Measurements from ENCODE around the gene CRAT. TPM values are rescaled to one million over a fixed set of nuclear protein-coding genes. Genes with fewer than 3 reads are reported as not detected.

The CRAT gene
- total RNA-seq, 1 donor from 2014 or later: 19.0 TPM

DNA sequence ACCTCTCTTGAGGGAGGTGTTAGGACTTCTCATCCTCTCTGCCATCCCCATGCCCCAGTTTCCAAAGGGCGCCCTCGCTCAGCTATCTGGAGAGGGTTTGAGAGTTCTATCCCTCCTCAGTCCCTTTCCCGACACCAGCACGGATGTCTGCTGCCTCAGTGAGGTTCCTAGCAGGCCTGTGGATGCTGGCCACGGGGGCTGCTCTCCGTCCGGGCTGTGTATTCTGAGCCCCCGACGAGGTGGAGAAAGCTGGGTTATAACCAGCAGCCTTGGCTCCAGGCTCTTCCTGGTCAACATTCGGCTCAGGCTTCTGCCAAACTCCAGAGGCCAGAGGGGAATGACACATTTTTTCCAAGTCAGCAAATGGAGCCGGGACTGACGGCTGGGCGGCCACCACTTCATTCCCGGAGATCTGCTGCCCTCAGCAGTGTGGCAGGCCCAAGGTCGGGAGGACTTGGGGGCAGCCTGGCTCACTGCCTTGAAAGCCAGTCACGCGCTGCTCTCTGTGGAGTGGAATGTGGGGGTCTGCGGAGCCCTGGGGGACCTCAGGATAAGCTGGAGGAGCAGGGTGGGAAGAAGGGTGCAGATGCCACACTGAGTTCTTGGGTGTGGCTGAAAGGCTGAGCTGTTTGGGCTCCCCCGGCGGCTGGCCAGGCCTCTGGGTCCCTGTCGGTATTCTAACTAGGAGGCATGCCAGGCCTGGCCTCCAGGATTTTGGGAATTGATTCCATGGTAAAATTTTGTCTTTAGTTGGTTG is 28.1 kb upstream of the CRAT start:
- H3K9me3 Mint-ChIP-seq (ENCODE audit: low read depth): no peaks in the 10 kb centered on the region
- no peaks in the 10 kb centered on the region for H3K27me3 Mint-ChIP-seq
- DNase-seq (ENCODE audit: low spot score, unreplicated experiment): no peak
- H3K36me3 Mint-ChIP-seq (ENCODE audit: insufficient read depth): peaks cover 8% of the 10 kb centered on the region
- no peak for TF ChIP-seq CTCF (IDR thresholded peaks at IDR 0.05; ENCODE audit: unreplicated experiment)
- no peak overlapping the region for H3K4me3 Mint-ChIP-seq (ENCODE audit: low read depth)
- peaks cover 33% of the 10 kb centered on the region for H3K4me1 Mint-ChIP-seq (ENCODE audit: low read depth)
- peak overlapping the region; percentile 99 for H3K27ac Mint-ChIP-seq

GRCh38 chr9:129138144-129138462 is 27.5 kb upstream of the CRAT start:
- TF ChIP-seq CTCF (IDR thresholded peaks at IDR 0.05; ENCODE audit: unreplicated experiment): no peak
- no peak for DNase-seq (ENCODE audit: low spot score, unreplicated experiment)
- Mint-ChIP-seq H3K9me3 (ENCODE audit: low read depth) (no peaks in the 10 kb centered on the region), H3K27ac (no peak overlapping the region), H3K4me1 (ENCODE audit: low read depth) (peaks cover 29% of the 10 kb centered on the region), H3K4me3 (ENCODE audit: low read depth) (no peak overlapping the region), H3K27me3 (no peaks in the 10 kb centered on the region), H3K36me3 (ENCODE audit: insufficient read depth) (peaks cover 10% of the 10 kb centered on the region)

DNA sequence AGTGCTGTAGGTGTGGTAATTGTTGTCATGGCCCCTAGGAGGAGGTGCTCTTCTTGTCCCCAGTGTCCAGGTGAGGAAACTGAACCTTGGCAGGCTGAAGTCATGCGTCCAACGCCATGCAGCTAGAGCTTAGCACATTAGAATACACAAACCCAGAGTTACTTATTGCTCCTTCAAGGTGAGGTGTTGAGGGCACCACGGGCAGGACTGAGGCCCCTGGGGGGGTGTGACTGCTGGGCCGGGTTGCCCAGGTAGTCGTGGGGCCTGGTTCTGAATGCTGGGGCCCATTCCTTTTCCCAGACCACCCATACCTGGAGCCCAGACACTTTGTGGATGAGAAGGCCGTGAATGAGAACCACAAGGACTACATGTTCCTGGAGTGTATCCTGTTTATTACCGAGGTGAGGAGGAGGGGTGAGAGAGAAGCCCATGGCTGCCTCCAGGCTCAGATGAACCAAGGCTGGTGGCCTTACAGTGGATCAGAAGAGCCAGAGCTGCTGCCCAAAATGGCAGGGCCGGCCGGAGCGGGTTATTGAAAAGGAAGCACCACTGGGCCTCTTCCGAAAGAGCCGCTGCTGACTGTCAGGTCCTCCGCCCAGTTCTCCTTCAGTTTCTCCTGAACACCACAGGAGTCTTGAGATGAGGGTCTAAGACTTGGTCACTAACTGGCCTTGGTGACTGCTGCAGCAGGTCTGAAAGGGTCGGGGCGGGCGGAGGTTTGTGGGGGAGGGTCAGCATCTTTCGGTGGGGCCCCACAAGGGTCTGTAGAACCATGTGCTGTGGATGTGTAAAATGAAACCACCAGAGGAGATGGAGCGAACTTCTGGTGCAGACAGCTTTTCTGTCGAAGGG is 26.9 kb upstream of the CRAT start:
- H3K4me3 Mint-ChIP-seq (ENCODE audit: low read depth): no peak overlapping the region
- TF ChIP-seq CTCF (IDR thresholded peaks at IDR 0.05; ENCODE audit: unreplicated experiment): no peak
- H3K4me1 Mint-ChIP-seq (ENCODE audit: low read depth): peaks cover 25% of the 10 kb centered on the region
- H3K9me3 Mint-ChIP-seq (ENCODE audit: low read depth): no peaks in the 10 kb centered on the region
- H3K27me3 Mint-ChIP-seq: no peaks in the 10 kb centered on the region
- DNase-seq (ENCODE audit: low spot score, unreplicated experiment): no peak
- peak overlapping the region; percentile 41 for H3K27ac Mint-ChIP-seq
- peaks cover 10% of the 10 kb centered on the region for H3K36me3 Mint-ChIP-seq (ENCODE audit: insufficient read depth)

DNA sequence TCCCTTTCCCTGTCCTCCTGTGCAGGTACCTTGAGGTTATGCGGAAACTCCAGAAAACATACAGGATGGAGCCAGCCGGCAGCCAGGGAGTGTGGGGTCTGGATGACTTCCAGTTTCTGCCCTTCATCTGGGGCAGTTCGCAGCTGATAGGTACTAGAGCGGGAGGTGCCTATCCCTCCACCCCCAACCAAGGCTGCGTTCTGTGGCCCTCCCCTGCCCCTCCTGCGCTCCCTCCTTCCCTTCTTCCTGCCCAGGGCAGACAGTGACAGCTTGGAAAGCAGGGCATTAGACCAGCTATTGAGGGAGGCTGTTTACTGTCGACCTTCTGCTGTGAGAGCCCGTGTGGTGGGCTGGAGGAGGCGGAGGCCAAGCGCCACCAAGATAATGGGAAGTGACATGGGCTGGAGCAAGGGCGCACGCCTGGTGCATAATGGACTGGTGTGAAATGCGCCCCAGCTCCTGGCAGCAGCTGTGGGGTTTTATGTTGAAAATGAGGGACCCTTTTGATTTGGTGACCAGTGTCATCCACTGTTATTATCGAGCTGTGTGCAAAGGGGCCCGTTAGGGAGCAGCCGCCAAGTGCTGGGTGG is 25.9 kb upstream of the CRAT start:
- Mint-ChIP-seq H3K4me3 (ENCODE audit: low read depth) (no peak overlapping the region), H3K27ac (no peak overlapping the region), H3K4me1 (ENCODE audit: low read depth) (peaks cover 21% of the 10 kb centered on the region), H3K9me3 (ENCODE audit: low read depth) (no peaks in the 10 kb centered on the region), H3K36me3 (ENCODE audit: insufficient read depth) (peaks cover 10% of the 10 kb centered on the region), H3K27me3 (no peaks in the 10 kb centered on the region)
- TF ChIP-seq CTCF (IDR thresholded peaks at IDR 0.05; ENCODE audit: unreplicated experiment): no peak
- DNase-seq (ENCODE audit: low spot score, unreplicated experiment): no peak

DNA sequence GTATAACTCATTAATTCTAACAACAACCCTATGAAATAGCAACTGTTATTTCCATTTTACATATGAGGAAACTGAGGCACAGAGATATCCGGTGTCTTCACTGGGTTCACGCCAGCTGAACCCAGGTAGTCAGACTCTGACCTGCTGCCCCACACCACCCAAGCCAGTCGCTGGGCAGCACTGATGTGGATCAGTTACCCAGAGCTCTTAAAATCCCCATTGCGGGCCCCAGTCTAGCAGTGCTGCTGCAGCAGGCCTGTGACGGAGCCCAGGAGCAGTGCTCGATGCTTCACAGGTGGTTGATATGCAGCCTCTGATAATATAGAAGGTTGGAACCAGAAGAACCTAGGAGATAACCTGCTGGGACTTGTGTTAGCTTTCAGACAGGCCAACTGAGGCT is 24.9 kb upstream of the CRAT start:
- no peaks in the 10 kb centered on the region for H3K27me3 Mint-ChIP-seq
- H3K4me1 Mint-ChIP-seq (ENCODE audit: low read depth): peaks cover 13% of the 10 kb centered on the region
- H3K9me3 Mint-ChIP-seq (ENCODE audit: low read depth): no peaks in the 10 kb centered on the region
- no peak overlapping the region for H3K4me3 Mint-ChIP-seq (ENCODE audit: low read depth)
- H3K36me3 Mint-ChIP-seq (ENCODE audit: insufficient read depth): peaks cover 18% of the 10 kb centered on the region
- H3K27ac Mint-ChIP-seq: no peak overlapping the region
- DNase-seq (ENCODE audit: low spot score, unreplicated experiment): no peak
- no peak for TF ChIP-seq CTCF (IDR thresholded peaks at IDR 0.05; ENCODE audit: unreplicated experiment)
